ENCODE data around the gene PSG1. TPM values are rescaled to one million over a fixed set of nuclear protein-coding genes. Genes with fewer than 3 reads are reported as not detected.

Gene PSG1
- 0.58 and 1.8 TPM in 2 replicates for total RNA-seq

DNA sequence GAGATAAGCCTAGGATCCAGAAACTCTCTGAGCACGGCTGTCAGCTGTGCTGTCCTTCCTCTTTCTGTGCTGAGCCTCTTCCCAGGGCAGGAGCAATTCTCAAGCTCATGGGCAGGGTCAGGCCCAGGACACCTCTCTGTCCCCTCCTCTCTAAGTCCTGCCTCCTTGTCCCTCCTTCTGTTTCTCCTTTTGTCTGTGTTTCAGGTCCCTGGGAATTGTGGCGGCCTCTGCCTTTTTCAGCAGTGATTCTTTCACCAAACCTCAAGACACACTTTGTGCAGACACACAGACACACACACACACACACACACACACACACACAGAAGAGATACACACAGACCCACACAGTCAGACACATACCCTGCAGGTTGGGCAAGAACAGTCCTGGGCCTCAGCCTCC is at the start of gene PSG1:
Gene PSG1 (minus strand): TSS at position 101 of the 400 bp plus-strand sequence. CDS start 132 bp downstream, outside the sequence.

DNA sequence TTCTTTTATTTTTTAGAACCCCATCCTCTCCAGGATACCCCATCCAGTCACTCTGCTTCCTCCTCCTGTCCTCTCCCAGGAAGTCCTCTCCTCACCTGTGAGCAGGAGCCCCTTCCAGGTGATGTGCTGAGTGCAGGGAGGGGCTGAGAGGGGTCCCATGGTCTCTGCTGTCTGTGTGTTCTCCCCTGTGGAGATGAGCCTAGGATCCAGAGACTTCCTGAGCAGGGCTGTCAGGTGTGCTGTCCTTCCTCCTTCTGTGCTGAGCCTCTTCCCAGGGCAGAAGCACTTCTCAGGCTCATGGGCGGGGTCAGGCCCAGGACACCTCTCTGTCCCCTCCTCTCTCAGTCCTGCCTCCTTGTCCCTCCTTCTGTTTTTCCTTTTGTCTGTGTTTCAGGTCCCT is 38.1 kb upstream of the PSG1 start, which contains the start of gene PSG6:
Gene PSG6 (minus strand): TSS at position 261 of the 400 bp plus-strand sequence. CDS start 102 bp downstream, at position 159.

Other genes with a start within 250 kb of the PSG1 start
- not detected in 2 replicates for gene PSG3, start 139.2 kb downstream of the PSG1 start, total RNA-seq
- gene PSG8, start 114.0 kb downstream of the PSG1 start, total RNA-seq = 0.17 TPM in 1 of 2 replicates, not detected in the other
- 1.0 TPM in 1 of 2 replicates, not detected in the other for gene PSG6, start 38.2 kb upstream of the PSG1 start, total RNA-seq
- 0.17 and 0.44 TPM in 2 replicates for gene PSG7, start 57.5 kb upstream of the PSG1 start, total RNA-seq
- not detected in 2 replicates for gene PSG11, start 146.8 kb upstream of the PSG1 start, total RNA-seq
- 0.50 TPM in 1 of 2 replicates, not detected in the other for gene PSG2, start 203.0 kb upstream of the PSG1 start, total RNA-seq